ENCODE results near the gene CRYZ.

DNA sequence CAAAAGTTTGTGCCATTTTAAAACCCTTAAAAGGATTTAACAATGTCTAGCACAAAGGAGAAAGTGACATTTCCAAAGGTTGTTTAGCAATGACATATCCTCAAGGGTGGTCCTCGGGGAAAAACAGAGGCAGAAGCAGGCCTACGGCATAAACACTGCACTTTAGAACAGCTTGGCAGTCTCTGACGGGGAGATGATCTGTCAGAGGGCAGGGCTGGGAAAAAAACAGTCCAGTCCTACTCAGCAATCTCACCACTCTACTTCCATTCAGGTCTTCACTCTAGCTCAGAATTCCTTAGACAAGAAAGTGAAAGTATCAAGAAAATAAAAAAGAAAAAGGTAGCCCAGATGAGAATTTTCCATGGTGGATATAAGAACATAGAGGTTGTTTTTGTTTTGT lies 4.1 kb downstream of the CRYZ start:
- TF ChIP-seq, protein P1, sequence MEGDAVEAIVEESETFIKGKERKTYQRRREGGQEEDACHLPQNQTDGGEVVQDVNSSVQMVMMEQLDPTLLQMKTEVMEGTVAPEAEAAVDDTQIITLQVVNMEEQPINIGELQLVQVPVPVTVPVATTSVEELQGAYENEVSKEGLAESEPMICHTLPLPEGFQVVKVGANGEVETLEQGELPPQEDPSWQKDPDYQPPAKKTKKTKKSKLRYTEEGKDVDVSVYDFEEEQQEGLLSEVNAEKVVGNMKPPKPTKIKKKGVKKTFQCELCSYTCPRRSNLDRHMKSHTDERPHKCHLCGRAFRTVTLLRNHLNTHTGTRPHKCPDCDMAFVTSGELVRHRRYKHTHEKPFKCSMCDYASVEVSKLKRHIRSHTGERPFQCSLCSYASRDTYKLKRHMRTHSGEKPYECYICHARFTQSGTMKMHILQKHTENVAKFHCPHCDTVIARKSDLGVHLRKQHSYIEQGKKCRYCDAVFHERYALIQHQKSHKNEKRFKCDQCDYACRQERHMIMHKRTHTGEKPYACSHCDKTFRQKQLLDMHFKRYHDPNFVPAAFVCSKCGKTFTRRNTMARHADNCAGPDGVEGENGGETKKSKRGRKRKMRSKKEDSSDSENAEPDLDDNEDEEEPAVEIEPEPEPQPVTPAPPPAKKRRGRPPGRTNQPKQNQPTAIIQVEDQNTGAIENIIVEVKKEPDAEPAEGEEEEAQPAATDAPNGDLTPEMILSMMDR (conservative IDR thresholded peaks at IDR 0.05 in 1 of 2, IDR thresholded peaks at IDR 0.05 in 1 of 2; ENCODE audit: low read depth in 1 of 2, low read length in 2 of 2): no peak
- TF ChIP-seq EZH2 (IDR thresholded peaks at IDR 0.05; ENCODE audit: low read length, missing control alignments): no peak

All from fibroblast of lung (primary cell).